Activated naive CD8-positive, alpha-beta T cell treated with anti-CD3 and anti-CD28 coated beads, Interleukin-2, amount 10 ng/mL, durations not matched to agents 7 days and 5 days (primary cell): ENCODE data around the gene POC5. TPM values are rescaled to one million over a fixed set of nuclear protein-coding genes. Genes with fewer than 3 reads are reported as not detected.

Source experiments
- ATAC-seq: fragments of 150-1000 bp; cut with Tn5 transposase; one replicate; pipeline ENCODE4 v1.10.0; 2021; ENCODE audit warnings: low read depth, moderate library complexity
- POLR2A ChIA-PET: fragments of 350-600 bp; sonication (Branson Sonifier 250); formaldehyde crosslinking; loops from one replicate; lab custom pipeline; 2021; ENCODE audit warnings: antibody characterized with exemption; lab: Charles Lee
- DNase-seq: peaks from one replicate; pipeline ENCODE4 v3.0.0; 2021
- H3K27ac Mint-ChIP-seq: one replicate; pipeline ENCODE4 v1.8.0; 2022; ENCODE audit warnings: mild to moderate bottlenecking, mixed read lengths
- H3K27me3 Mint-ChIP-seq: one replicate; pipeline ENCODE4 v1.8.0; 2022; ENCODE audit warnings: mild to moderate bottlenecking, moderate library complexity, mixed read lengths
- H3K36me3 Mint-ChIP-seq: one replicate; pipeline ENCODE4 v1.8.0; 2021; ENCODE audit warnings: mild to moderate bottlenecking, mixed read lengths
- H3K4me1 Mint-ChIP-seq: one replicate; pipeline ENCODE4 v1.8.0; 2021; ENCODE audit warnings: mixed read lengths
- H3K4me3 Mint-ChIP-seq: one replicate; pipeline ENCODE4 v1.8.0; 2022; ENCODE audit warnings: mild to moderate bottlenecking, moderate library complexity, mixed read lengths
- H3K9me3 Mint-ChIP-seq: one replicate; pipeline ENCODE4 v1.8.0; 2021; ENCODE audit warnings: mixed read lengths
- total RNA-seq, 2 experiments: library from RNA; stranded (reverse); gene quantifications; one replicate each; pipeline ENCODE4 v1.2.3, GENCODE V29; 2021

Gene POC5
- total RNA-seq, 2 experiments from 2014 or later: 16.8 to 23.0 TPM

- H3K36me3 Mint-ChIP-seq: no peaks in the 10 kb centered on the region
- POLR2A ChIA-PET: no interaction called here
- no peak overlapping the region for H3K27ac Mint-ChIP-seq
- H3K9me3 Mint-ChIP-seq: no peaks in the 10 kb centered on the region
- no peak for ATAC-seq
- DNase-seq: no peak
- H3K4me1 Mint-ChIP-seq: peaks cover 13% of the 10 kb centered on the region
- no peaks in the 10 kb centered on the region for H3K27me3 Mint-ChIP-seq
- H3K4me3 Mint-ChIP-seq: no peak overlapping the region
These were observed 53.5 kb downstream of the POC5 start for GRCh38 chr5:75663579-75664284.

- Mint-ChIP-seq H3K27ac (no peak overlapping the region), H3K27me3 (no peaks in the 10 kb centered on the region), H3K4me3 (no peak overlapping the region), H3K9me3 (no peaks in the 10 kb centered on the region), H3K4me1 (peaks cover 11% of the 10 kb centered on the region), H3K36me3 (no peaks in the 10 kb centered on the region)
- DNase-seq (no peak), ATAC-seq (no peak)
- POLR2A ChIA-PET: no interaction called here
These were observed 55.2 kb downstream of the POC5 start for GRCh38 chr5:75662061-75662460.

- ATAC-seq (no peak), DNase-seq (no peak)
- H3K27ac Mint-ChIP-seq: no peak overlapping the region
- no peaks in the 10 kb centered on the region for H3K36me3 Mint-ChIP-seq
- H3K4me1 Mint-ChIP-seq: peaks cover 10% of the 10 kb centered on the region
- no peak overlapping the region for H3K4me3 Mint-ChIP-seq
- H3K27me3 Mint-ChIP-seq: peaks cover 6% of the 10 kb centered on the region
- no peaks in the 10 kb centered on the region for H3K9me3 Mint-ChIP-seq
- POLR2A ChIA-PET: no interaction called here
These were observed 56.4 kb downstream of the POC5 start for GRCh38 chr5:75660678-75661465.

GRCh38 chr5:75659791-75660450 lies 57.3 kb downstream of the POC5 start:
- DNase-seq (no peak), ATAC-seq (no peak)
- H3K27ac Mint-ChIP-seq: no peak overlapping the region
- peaks cover 9% of the 10 kb centered on the region for H3K4me1 Mint-ChIP-seq
- POLR2A ChIA-PET: no interaction called here
- H3K36me3 Mint-ChIP-seq: no peaks in the 10 kb centered on the region
- no peak overlapping the region for H3K4me3 Mint-ChIP-seq
- peaks cover 9% of the 10 kb centered on the region for H3K27me3 Mint-ChIP-seq
- no peaks in the 10 kb centered on the region for H3K9me3 Mint-ChIP-seq

GRCh38 chr5:75656311-75657003 lies 60.8 kb downstream of the POC5 start:
- no peak for DNase-seq
- Mint-ChIP-seq H3K36me3 (no peaks in the 10 kb centered on the region), H3K27ac (no peak overlapping the region), H3K4me3 (peak overlapping the region; percentile 14), H3K27me3 (peaks cover 10% of the 10 kb centered on the region), H3K4me1 (peaks cover 13% of the 10 kb centered on the region), H3K9me3 (no peaks in the 10 kb centered on the region)
- no peak for ATAC-seq
- POLR2A ChIA-PET: no interaction called here

GRCh38 chr5:75654693-75655295 lies 62.4 kb downstream of the POC5 start:
- Mint-ChIP-seq H3K4me3 (no peak overlapping the region), H3K9me3 (no peaks in the 10 kb centered on the region), H3K27me3 (peaks cover 10% of the 10 kb centered on the region), H3K27ac (no peak overlapping the region), H3K36me3 (no peaks in the 10 kb centered on the region), H3K4me1 (peaks cover 10% of the 10 kb centered on the region)
- DNase-seq (no peak), ATAC-seq (no peak)
- POLR2A ChIA-PET: no interaction called here

GRCh38 chr5:75653521-75653920 lies 63.7 kb downstream of the POC5 start:
- H3K27ac Mint-ChIP-seq: no peak overlapping the region
- DNase-seq (no peak), ATAC-seq (no peak)
- POLR2A ChIA-PET: no interaction called here
- H3K4me3 Mint-ChIP-seq: no peak overlapping the region
- no peaks in the 10 kb centered on the region for H3K9me3 Mint-ChIP-seq
- peaks cover 10% of the 10 kb centered on the region for H3K27me3 Mint-ChIP-seq
- no peaks in the 10 kb centered on the region for H3K36me3 Mint-ChIP-seq
- H3K4me1 Mint-ChIP-seq: peaks cover 8% of the 10 kb centered on the region

GRCh38 chr5:75651575-75652238 lies 65.5 kb downstream of the POC5 start:
- H3K4me1 Mint-ChIP-seq: peaks cover 8% of the 10 kb centered on the region
- no peak for DNase-seq
- peaks cover 2% of the 10 kb centered on the region for H3K9me3 Mint-ChIP-seq
- ATAC-seq: no peak
- no peak overlapping the region for H3K4me3 Mint-ChIP-seq
- H3K36me3 Mint-ChIP-seq: no peaks in the 10 kb centered on the region
- POLR2A ChIA-PET: no interaction called here
- peaks cover 7% of the 10 kb centered on the region for H3K27me3 Mint-ChIP-seq
- H3K27ac Mint-ChIP-seq: no peak overlapping the region

- Mint-ChIP-seq H3K27ac (no peak overlapping the region), H3K4me1 (peaks cover 8% of the 10 kb centered on the region), H3K9me3 (peaks cover 2% of the 10 kb centered on the region), H3K4me3 (no peak overlapping the region), H3K36me3 (no peaks in the 10 kb centered on the region), H3K27me3 (no peaks in the 10 kb centered on the region)
- ATAC-seq: peak; percentile 22
- no peak for DNase-seq
- POLR2A ChIA-PET: no interaction called here
These were observed 68.5 kb downstream of the POC5 start for GRCh38 chr5:75648712-75649111.

- Mint-ChIP-seq H3K4me1 (peaks cover 1% of the 10 kb centered on the region), H3K9me3 (peaks cover 3% of the 10 kb centered on the region), H3K36me3 (peaks cover 2% of the 10 kb centered on the region), H3K27ac (no peak overlapping the region), H3K4me3 (no peak overlapping the region), H3K27me3 (no peaks in the 10 kb centered on the region)
- DNase-seq (no peak), ATAC-seq (no peak)
- POLR2A ChIA-PET: no interaction called here
These were observed 76.4 kb downstream of the POC5 start for GRCh38 chr5:75640826-75641225.

GRCh38 chr5:75640395-75640794 lies 76.8 kb downstream of the POC5 start:
- DNase-seq: no peak
- Mint-ChIP-seq H3K36me3 (peaks cover 2% of the 10 kb centered on the region), H3K4me3 (no peak overlapping the region), H3K27me3 (no peaks in the 10 kb centered on the region), H3K27ac (no peak overlapping the region), H3K9me3 (peaks cover 3% of the 10 kb centered on the region), H3K4me1 (peaks cover 1% of the 10 kb centered on the region)
- POLR2A ChIA-PET: interaction anchor here (0.6 kb wide), 1 partner anchor 762 kb away, joined by 5 read pairs; no protein-coding TSS in a partner anchor
- no peak for ATAC-seq

GRCh38 chr5:75639535-75640311 lies 77.5 kb downstream of the POC5 start:
- Mint-ChIP-seq H3K27me3 (no peaks in the 10 kb centered on the region), H3K27ac (no peak overlapping the region), H3K36me3 (peaks cover 2% of the 10 kb centered on the region), H3K4me1 (peaks cover 1% of the 10 kb centered on the region), H3K4me3 (no peak overlapping the region), H3K9me3 (peaks cover 3% of the 10 kb centered on the region)
- POLR2A ChIA-PET: interaction anchor here (0.6 kb wide), 1 partner anchor 763 kb away, joined by 5 read pairs; no protein-coding TSS in a partner anchor
- DNase-seq (no peak), ATAC-seq (no peak)
